A673 (cell line): ENCODE measurements around the gene INCENP. TPM values are rescaled to one million over a fixed set of nuclear protein-coding genes. Genes with fewer than 3 reads are reported as not detected.

ENCODE experiments used
- BruUV-seq: library from RNA; stranded (reverse); fragments of 400-500 nt; replicated peaks from 2 replicates; lab custom pipeline; 2021; lab: Mats Ljungman, UMichigan
- CTCF ChIA-PET: fragments of 300-600 bp; sonication (Branson Sonifier 250); formaldehyde crosslinking; loops from one replicate; lab custom pipeline; 2022; ENCODE audit warnings: antibody characterized with exemption; lab: Charles Lee
- POLR2A ChIA-PET: fragments of 300-600 bp; sonication (Branson Sonifier 250); formaldehyde crosslinking; loops from one replicate; lab custom pipeline; 2022; ENCODE audit warnings: antibody characterized with exemption; ENCODE audit not compliant: low non-redundant PET; lab: Charles Lee
- DNase-seq: peaks from one replicate; pipeline ENCODE4 v3.0.0-alpha.2; 2015; ENCODE audit warnings: low spot score
- H3K27ac ChIP-seq: fragments of 200-600 bp; sonication (generic); 2 replicates; pipeline ENCODE4 v1.5.1; 2016; ENCODE audit warnings: mixed run types, low read depth, mild to moderate bottlenecking, mixed read lengths, antibody characterized with exemption, low read length; ENCODE audit not compliant: poor library complexity, severe bottlenecking
- H3K27me3 ChIP-seq: fragments of 200-600 bp; sonication (generic); replicated peaks from 2 replicates; pipeline ENCODE4 v1.6.1; 2017; ENCODE audit warnings: mixed run types, low read depth, mild to moderate bottlenecking, mixed read lengths, antibody characterized with exemption, low read length; ENCODE audit not compliant: insufficient read depth, poor library complexity
- H3K36me3 ChIP-seq: fragments of 200-600 bp; sonication (generic); 2 replicates; pipeline ENCODE4 v1.6.1; 2016; ENCODE audit warnings: mixed run types, mild to moderate bottlenecking, mixed read lengths, antibody characterized with exemption, low read length; ENCODE audit not compliant: insufficient read depth, poor library complexity, severe bottlenecking
- H3K4me1 ChIP-seq: fragments of 200-600 bp; sonication (generic); 2 replicates; pipeline ENCODE4 v1.6.1; 2017; ENCODE audit warnings: mixed run types, mild to moderate bottlenecking, mixed read lengths, antibody characterized with exemption, low read length; ENCODE audit not compliant: insufficient read depth, poor library complexity, severe bottlenecking
- H3K4me3 ChIP-seq: fragments of 200-600 bp; sonication (generic); 2 replicates; pipeline ENCODE4 v1.5.1; 2016; ENCODE audit warnings: low read depth, mixed run types, mild to moderate bottlenecking, mixed read lengths, low read length; ENCODE audit not compliant: poor library complexity, severe bottlenecking
- H3K9me3 ChIP-seq: fragments of 200-600 bp; sonication (generic); 2 replicates; pipeline ENCODE4 v1.6.1; 2016; ENCODE audit warnings: mixed run types, low read depth, mild to moderate bottlenecking, mixed read lengths, antibody characterized with exemption, low read length; ENCODE audit not compliant: poor library complexity, severe bottlenecking
- EZH2 ChIP-seq: fragments of 200-600 bp; sonication (generic); IDR thresholded peaks from 2 replicates; pipeline ENCODE4 v1.6.1; 2017; ENCODE audit warnings: borderline replicate concordance, low read depth, mild to moderate bottlenecking, mixed read lengths, antibody characterized with exemption, low read length; ENCODE audit not compliant: poor library complexity, severe bottlenecking
- intact Hi-C: fragments of 100-400 bp; cut with micrococcal nuclease; formaldehyde crosslinking; loops from one replicate; pipeline ENCODE4 v1.10.0; 2022; ENCODE audit not compliant: unreplicated experiment
- total RNA-seq: library from RNA; stranded (reverse); gene quantifications from 2 replicates; pipeline ENCODE4 v1.2.3, GENCODE V29; 2021
- TF ChIP-seq, protein P1 (sequence below): fragments of 300-800, 200-600 bp; sonication (generic); conservative IDR thresholded peaks from 2 replicates; pipeline ENCODE4 v1.5.1; 2017; ENCODE audit warnings: low read depth, mild to moderate bottlenecking, antibody characterized with exemption, low read length, moderate library complexity, mixed read lengths

The INCENP gene
- total RNA-seq, 1 experiment from 2014 or later = 233 TPM

DNA sequence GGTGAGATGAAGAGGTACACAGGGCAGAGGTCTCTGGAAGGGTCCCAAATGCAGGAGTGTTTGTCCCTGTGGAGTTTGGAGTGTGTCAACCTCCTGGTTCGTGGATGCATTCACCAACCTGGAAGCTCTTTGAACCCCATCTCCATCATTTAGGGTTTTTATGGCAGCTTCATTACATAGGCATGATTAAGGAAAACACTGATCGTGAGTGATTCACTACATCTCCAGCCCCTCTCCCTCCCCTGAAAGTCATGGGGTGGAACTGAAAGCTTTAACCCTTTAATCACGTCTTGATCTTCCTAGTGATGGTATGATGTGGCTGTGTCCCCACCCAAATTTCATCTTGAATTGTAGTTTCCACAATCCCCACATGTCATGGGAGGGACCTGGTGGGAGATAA lies 19.8 kb upstream of the INCENP start:
- Histone ChIP-seq H3K27me3 (no peaks in the 10 kb centered on the region), H3K36me3 (no peaks in the 10 kb centered on the region), H3K9me3 (no peaks in the 10 kb centered on the region), H3K27ac (no peak overlapping the region), H3K4me1 (no peaks in the 10 kb centered on the region), H3K4me3 (no peak overlapping the region)
- TF ChIP-seq, protein P1, sequence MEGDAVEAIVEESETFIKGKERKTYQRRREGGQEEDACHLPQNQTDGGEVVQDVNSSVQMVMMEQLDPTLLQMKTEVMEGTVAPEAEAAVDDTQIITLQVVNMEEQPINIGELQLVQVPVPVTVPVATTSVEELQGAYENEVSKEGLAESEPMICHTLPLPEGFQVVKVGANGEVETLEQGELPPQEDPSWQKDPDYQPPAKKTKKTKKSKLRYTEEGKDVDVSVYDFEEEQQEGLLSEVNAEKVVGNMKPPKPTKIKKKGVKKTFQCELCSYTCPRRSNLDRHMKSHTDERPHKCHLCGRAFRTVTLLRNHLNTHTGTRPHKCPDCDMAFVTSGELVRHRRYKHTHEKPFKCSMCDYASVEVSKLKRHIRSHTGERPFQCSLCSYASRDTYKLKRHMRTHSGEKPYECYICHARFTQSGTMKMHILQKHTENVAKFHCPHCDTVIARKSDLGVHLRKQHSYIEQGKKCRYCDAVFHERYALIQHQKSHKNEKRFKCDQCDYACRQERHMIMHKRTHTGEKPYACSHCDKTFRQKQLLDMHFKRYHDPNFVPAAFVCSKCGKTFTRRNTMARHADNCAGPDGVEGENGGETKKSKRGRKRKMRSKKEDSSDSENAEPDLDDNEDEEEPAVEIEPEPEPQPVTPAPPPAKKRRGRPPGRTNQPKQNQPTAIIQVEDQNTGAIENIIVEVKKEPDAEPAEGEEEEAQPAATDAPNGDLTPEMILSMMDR = no peak
- no peak for TF ChIP-seq EZH2
- BruUV-seq = no TSS peak
- ChIA-PET POLR2A (interaction anchor here (0.7 kb wide), 1 partner anchor 229 kb away, joined by 6 read pairs; no protein-coding TSS in a partner anchor), CTCF (no interaction called here)
- DNase-seq = no peak
- intact Hi-C loops = no loop called here

DNA sequence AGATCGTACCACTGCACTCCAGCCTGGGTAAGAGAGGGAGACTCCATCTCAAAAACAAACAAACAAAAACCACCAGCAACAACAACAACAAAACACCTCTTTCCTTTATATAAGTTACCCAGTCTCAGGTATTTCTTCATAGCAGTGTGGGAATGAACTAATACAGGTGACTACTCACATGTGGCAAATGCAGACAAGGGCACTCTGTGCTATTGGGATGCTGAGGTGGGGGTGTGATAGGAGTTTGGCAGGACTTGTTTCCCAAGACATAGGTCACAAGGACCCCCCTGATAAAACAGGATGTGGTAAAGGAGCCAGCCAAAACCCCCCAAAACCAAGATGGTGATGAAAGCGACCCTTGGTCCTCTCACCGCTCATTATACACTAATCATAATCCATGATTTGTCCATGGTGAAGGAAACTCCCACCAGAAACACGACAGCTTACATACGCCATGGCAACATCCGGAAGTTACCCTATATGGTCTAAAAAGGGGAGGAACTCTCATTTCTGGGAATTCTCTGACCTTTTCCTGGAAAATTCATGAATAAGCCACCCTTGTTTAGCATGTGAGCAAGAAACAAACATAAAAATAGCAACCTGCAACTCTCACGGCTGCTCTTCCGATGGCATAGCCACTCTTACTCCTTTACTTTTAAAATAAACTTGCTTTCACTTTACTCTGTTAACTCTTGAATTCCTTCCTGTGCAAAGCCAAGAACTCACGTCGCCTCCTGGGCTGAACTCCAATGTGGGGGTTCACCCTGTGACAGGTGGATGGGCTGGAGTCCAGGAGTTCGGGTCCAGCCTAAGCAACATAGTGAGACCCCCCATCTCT lies 18.8 kb upstream of the INCENP start:
- TF ChIP-seq EZH2 = no peak
- TF ChIP-seq, protein P1 = no peak
- DNase-seq = no peak
- CTCF ChIA-PET = no interaction called here
- Histone ChIP-seq H3K4me1 (no peaks in the 10 kb centered on the region), H3K9me3 (no peaks in the 10 kb centered on the region), H3K36me3 (no peaks in the 10 kb centered on the region), H3K27ac (no peak overlapping the region), H3K4me3 (no peak overlapping the region), H3K27me3 (no peaks in the 10 kb centered on the region)
- POLR2A ChIA-PET = interaction anchor here (0.7 kb wide), 1 partner anchor 230 kb away, joined by 6 read pairs; no protein-coding TSS in a partner anchor
- intact Hi-C loops = no loop called here
- no TSS peak for BruUV-seq

GRCh38 chr11:62105667-62106191 lies 18.1 kb upstream of the INCENP start:
- ChIA-PET CTCF (interaction anchor here (0.7 kb wide), 1 partner anchor 25 kb away, joined by 3 read pairs; no protein-coding TSS in a partner anchor), POLR2A (interaction anchor here (0.9 kb wide), 1 partner anchor 156 kb away, joined by 3 read pairs; no protein-coding TSS in a partner anchor)
- H3K4me3 ChIP-seq = no peak overlapping the region
- no peaks in the 10 kb centered on the region for H3K4me1 ChIP-seq
- H3K27ac ChIP-seq = no peak overlapping the region
- TF ChIP-seq EZH2 = no peak
- TF ChIP-seq, protein P1 = no peak
- H3K9me3 ChIP-seq = no peaks in the 10 kb centered on the region
- intact Hi-C loops = no loop called here
- no peaks in the 10 kb centered on the region for H3K36me3 ChIP-seq
- no peaks in the 10 kb centered on the region for H3K27me3 ChIP-seq
- DNase-seq = no peak
- no TSS peak for BruUV-seq
